GM12891 (cell line): Measurements from ENCODE around the gene PRUNE2.

Experiments used
- PAX5 ChIP-seq: IDR thresholded peaks from 2 replicates; pipeline ENCODE4 v1.6.1; 2011; ENCODE audit warnings: low read length, moderate library complexity, mild to moderate bottlenecking; ENCODE audit not compliant: insufficient read depth, severe bottlenecking
- POLR2A ChIP-seq: IDR thresholded peaks from 2 replicates; pipeline ENCODE4 v1.6.1; 2011; ENCODE audit warnings: low read depth, low read length, control low read depth
- POLR2AphosphoS5 ChIP-seq: IDR thresholded peaks from 2 replicates; pipeline ENCODE4 v1.6.1; 2011; ENCODE audit warnings: low read depth, low read length, control low read depth
- POU2F2 ChIP-seq: IDR thresholded peaks from 2 replicates; pipeline ENCODE4 v1.6.1; 2011; ENCODE audit warnings: low read depth, mild to moderate bottlenecking, control low read depth, low read length, moderate library complexity
- SPI1 ChIP-seq: IDR thresholded peaks from 2 replicates; pipeline ENCODE4 v1.6.1; 2011; ENCODE audit warnings: low read depth, low read length, control low read depth
- TAF1 ChIP-seq: IDR thresholded peaks from 2 replicates; pipeline ENCODE4 v1.6.1; 2011; ENCODE audit warnings: low read depth, low read length, control low read depth

DNA sequence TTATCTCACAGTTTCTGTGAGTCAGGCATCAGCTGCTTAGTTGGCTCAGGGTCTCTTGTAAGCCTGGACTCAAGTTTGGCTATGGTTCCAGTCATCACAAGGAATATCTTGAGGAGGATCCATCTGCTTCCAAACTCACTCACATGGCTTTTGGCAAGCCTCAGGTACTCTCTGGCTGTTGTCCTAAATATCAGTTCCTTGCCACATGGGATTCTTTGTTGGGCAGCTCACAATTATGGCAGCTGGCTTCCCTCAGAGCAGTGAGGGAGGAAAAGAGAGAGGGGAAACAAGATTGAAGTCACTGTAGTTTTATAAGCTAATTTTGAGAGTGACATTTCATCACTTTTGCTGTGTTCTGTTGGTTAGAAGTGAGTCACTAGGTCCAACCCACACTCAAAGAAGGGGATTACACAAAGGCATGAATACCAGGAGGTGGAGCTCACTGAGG, 302.4 kb downstream of the PRUNE2 start:
- TF ChIP-seq POLR2A (no peak), POLR2AphosphoS5 (no peak), TAF1 (0 out of 2 replicates have a peak, but pooled peaks have one; percentile 20), POU2F2 (no peak), SPI1 (no peak), PAX5 (no peak)
